Dendritic cell treated with granulocyte-macrophage colony-stimulating factor and Interleukin-4, amounts not matched to agents 40 ng/mL and 50 ng/mL, for 4 days (primary cell): Measurements from ENCODE around the gene USP43.

ENCODE experiments used
- H3K27ac Mint-ChIP-seq: one replicate; pipeline ENCODE4 v1.8.0; 2022; ENCODE audit warnings: mild to moderate bottlenecking, mixed read lengths
- H3K27me3 Mint-ChIP-seq: one replicate; pipeline ENCODE4 v1.8.0; 2022; ENCODE audit warnings: mild to moderate bottlenecking, mixed read lengths
- H3K36me3 Mint-ChIP-seq: one replicate; pipeline ENCODE4 v1.8.0; 2022; ENCODE audit warnings: low read depth, mixed read lengths
- H3K4me1 Mint-ChIP-seq: one replicate; pipeline ENCODE4 v1.8.0; 2022; ENCODE audit warnings: low read depth, mixed read lengths
- H3K4me3 Mint-ChIP-seq: one replicate; pipeline ENCODE4 v1.8.0; 2022; ENCODE audit warnings: mild to moderate bottlenecking, moderate library complexity, mixed read lengths
- H3K9me3 Mint-ChIP-seq: one replicate; pipeline ENCODE4 v1.8.0; 2022; ENCODE audit warnings: mixed read lengths
- intact Hi-C: fragments of 100-400 bp; cut with micrococcal nuclease; formaldehyde crosslinking; loops from one replicate; pipeline ENCODE4 v1.15.0; 2022

Gene USP43

GRCh38 chr17:9671559-9671958 lies 26.2 kb downstream of the USP43 start:
- intact Hi-C loops, result no loop called here
- Mint-ChIP-seq H3K36me3 (no peaks in the 10 kb centered on the region), H3K27ac (no peak overlapping the region), H3K9me3 (no peaks in the 10 kb centered on the region), H3K4me1 (no peaks in the 10 kb centered on the region), H3K27me3 (peaks cover 3% of the 10 kb centered on the region), H3K4me3 (no peak overlapping the region)

GRCh38 chr17:9672266-9672665 lies 26.9 kb downstream of the USP43 start:
- Mint-ChIP-seq H3K4me1 (no peaks in the 10 kb centered on the region), H3K36me3 (no peaks in the 10 kb centered on the region), H3K9me3 (no peaks in the 10 kb centered on the region), H3K4me3 (no peak overlapping the region), H3K27me3 (peaks cover 3% of the 10 kb centered on the region), H3K27ac (no peak overlapping the region)
- intact Hi-C loops, result no loop called here

GRCh38 chr17:9672691-9673090 lies 27.4 kb downstream of the USP43 start:
- Mint-ChIP-seq H3K27me3 (peaks cover 3% of the 10 kb centered on the region), H3K9me3 (no peaks in the 10 kb centered on the region), H3K36me3 (no peaks in the 10 kb centered on the region), H3K27ac (no peak overlapping the region), H3K4me1 (no peaks in the 10 kb centered on the region), H3K4me3 (no peak overlapping the region)
- intact Hi-C loops, result no loop called here

DNA sequence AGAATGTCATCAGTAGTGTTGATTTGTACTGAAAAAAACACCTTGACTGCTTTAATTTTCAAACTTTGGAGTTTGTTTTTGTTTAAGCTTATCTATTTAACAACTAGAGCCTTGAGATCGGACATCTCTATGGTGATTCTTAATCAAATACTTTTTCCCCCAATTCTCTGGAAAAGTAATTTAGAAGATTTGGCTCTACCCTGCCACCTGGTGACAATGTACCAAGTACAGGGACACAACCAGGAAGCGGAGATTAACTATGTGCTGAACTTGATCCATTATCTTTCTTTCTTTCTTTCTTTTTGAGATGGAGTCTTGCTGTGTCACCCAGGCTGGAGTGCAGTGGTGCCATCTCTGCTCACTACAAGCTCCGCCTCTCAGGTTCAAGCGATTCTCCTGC lies 30.8 kb downstream of the USP43 start:
- Mint-ChIP-seq H3K4me1 (no peaks in the 10 kb centered on the region), H3K27ac (no peak overlapping the region), H3K9me3 (peaks cover 8% of the 10 kb centered on the region), H3K36me3 (no peaks in the 10 kb centered on the region), H3K27me3 (no peaks in the 10 kb centered on the region), H3K4me3 (no peak overlapping the region)
- intact Hi-C loops, result loop anchor here (5.0 kb wide), 1 partner anchor 99 kb away; the partner anchor contains the start of genes CFAP52 and STX8

DNA sequence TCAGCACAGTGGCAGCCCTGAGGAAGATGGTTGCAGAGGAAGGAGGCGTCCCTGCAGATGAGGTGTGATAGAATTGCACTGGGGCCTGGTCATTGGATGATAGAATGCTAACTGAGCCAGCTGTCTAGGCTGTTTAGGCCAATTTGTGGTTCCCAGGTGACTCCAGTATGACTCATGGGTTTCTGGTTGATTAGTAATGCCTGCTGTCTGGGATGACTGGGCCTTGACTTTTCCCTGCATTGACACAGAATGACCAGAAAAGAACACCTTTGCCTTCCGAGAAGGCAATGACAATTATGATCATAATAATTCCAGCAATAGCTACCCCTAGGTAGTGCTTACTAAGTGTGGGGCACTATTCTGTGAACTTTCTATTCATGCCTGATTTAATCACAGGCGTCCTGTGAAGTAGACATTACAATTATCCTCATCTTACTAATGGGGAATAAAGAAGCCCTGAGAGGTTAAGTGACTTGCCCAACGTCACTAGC lies 31.5 kb downstream of the USP43 start:
- peaks cover 8% of the 10 kb centered on the region for H3K9me3 Mint-ChIP-seq
- H3K27me3 Mint-ChIP-seq, result no peaks in the 10 kb centered on the region
- no peak overlapping the region for H3K27ac Mint-ChIP-seq
- no peaks in the 10 kb centered on the region for H3K36me3 Mint-ChIP-seq
- H3K4me1 Mint-ChIP-seq, result no peaks in the 10 kb centered on the region
- no peak overlapping the region for H3K4me3 Mint-ChIP-seq
- intact Hi-C loops, result loop anchor here (5.0 kb wide), 1 partner anchor 100 kb away; the partner anchor contains the start of genes CFAP52 and STX8

DNA sequence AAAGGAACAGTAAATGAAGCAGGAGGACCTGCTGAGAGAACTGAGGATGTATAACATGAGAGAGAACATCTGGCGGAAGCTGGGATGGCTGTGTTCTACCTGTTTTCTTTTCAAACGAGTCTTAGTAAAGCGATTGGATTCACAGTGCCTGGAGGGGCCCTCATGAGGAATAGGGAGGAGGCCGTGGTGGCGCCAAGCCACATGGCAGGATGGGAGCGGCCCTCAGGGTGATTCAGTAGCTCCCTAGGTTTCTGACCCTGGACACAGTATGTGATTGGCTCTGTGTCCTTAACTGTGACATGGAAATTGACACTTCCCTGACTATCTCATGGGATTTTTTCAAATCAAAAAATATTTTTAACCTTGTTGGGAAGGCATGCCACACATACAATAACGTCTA lies 32.1 kb downstream of the USP43 start:
- intact Hi-C loops, result loop anchor here (5.0 kb wide), 1 partner anchor 100 kb away; the partner anchor contains the start of genes CFAP52 and STX8
- no peaks in the 10 kb centered on the region for H3K36me3 Mint-ChIP-seq
- H3K4me3 Mint-ChIP-seq, result no peak overlapping the region
- H3K27ac Mint-ChIP-seq, result no peak overlapping the region
- H3K4me1 Mint-ChIP-seq, result no peaks in the 10 kb centered on the region
- peaks cover 8% of the 10 kb centered on the region for H3K9me3 Mint-ChIP-seq
- no peaks in the 10 kb centered on the region for H3K27me3 Mint-ChIP-seq

GRCh38 chr17:9677896-9678295 lies 32.6 kb downstream of the USP43 start:
- H3K4me3 Mint-ChIP-seq, result no peak overlapping the region
- H3K9me3 Mint-ChIP-seq, result peaks cover 8% of the 10 kb centered on the region
- no peak overlapping the region for H3K27ac Mint-ChIP-seq
- intact Hi-C loops, result loop anchor here (5.0 kb wide), 1 partner anchor 101 kb away; the partner anchor contains the start of genes CFAP52 and STX8
- no peaks in the 10 kb centered on the region for H3K4me1 Mint-ChIP-seq
- no peaks in the 10 kb centered on the region for H3K27me3 Mint-ChIP-seq
- H3K36me3 Mint-ChIP-seq, result no peaks in the 10 kb centered on the region

GRCh38 chr17:9684955-9685621 lies 39.8 kb downstream of the USP43 start:
- Mint-ChIP-seq H3K4me3 (no peak overlapping the region), H3K36me3 (no peaks in the 10 kb centered on the region), H3K4me1 (no peaks in the 10 kb centered on the region), H3K27me3 (no peaks in the 10 kb centered on the region), H3K27ac (no peak overlapping the region), H3K9me3 (peaks cover 5% of the 10 kb centered on the region)
- intact Hi-C loops, result no loop called here

GRCh38 chr17:9693755-9694154 lies 48.4 kb downstream of the USP43 start:
- Mint-ChIP-seq H3K27ac (no peak overlapping the region), H3K36me3 (no peaks in the 10 kb centered on the region), H3K4me3 (no peak overlapping the region), H3K27me3 (no peaks in the 10 kb centered on the region), H3K9me3 (no peaks in the 10 kb centered on the region), H3K4me1 (no peaks in the 10 kb centered on the region)
- intact Hi-C loops, result no loop called here

GRCh38 chr17:9696279-9697044 lies 51.1 kb downstream of the USP43 start:
- no peaks in the 10 kb centered on the region for H3K36me3 Mint-ChIP-seq
- intact Hi-C loops, result no loop called here
- no peaks in the 10 kb centered on the region for H3K9me3 Mint-ChIP-seq
- H3K4me1 Mint-ChIP-seq, result no peaks in the 10 kb centered on the region
- no peak overlapping the region for H3K27ac Mint-ChIP-seq
- no peak overlapping the region for H3K4me3 Mint-ChIP-seq
- H3K27me3 Mint-ChIP-seq, result no peaks in the 10 kb centered on the region

DNA sequence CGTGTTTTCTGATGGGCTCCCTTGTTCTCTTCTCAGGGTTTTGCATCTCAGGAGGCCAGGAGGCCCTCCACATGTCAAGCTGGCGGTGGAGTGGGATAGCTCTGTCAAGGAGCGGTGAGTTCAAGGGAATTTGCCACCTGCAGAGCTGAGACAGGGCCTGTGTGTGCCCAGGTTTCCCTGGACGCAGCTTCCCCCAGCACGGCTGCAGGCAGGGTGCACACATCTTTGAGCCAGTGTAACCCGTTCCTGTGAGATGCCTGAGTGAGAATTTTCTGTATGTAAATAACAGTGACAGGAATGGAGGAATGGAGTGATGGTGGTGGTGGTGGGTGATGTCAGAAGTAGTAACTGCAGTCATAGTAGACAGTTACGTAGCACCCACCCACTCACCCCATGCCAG lies 54.8 kb downstream of the USP43 start:
- Mint-ChIP-seq H3K4me1 (no peaks in the 10 kb centered on the region), H3K9me3 (no peaks in the 10 kb centered on the region), H3K27me3 (no peaks in the 10 kb centered on the region), H3K36me3 (no peaks in the 10 kb centered on the region), H3K27ac (no peak overlapping the region), H3K4me3 (no peak overlapping the region)
- intact Hi-C loops, result no loop called here

- intact Hi-C loops, result no loop called here
- Mint-ChIP-seq H3K4me3 (no peak overlapping the region), H3K27me3 (no peaks in the 10 kb centered on the region), H3K4me1 (no peaks in the 10 kb centered on the region), H3K27ac (no peak overlapping the region), H3K9me3 (no peaks in the 10 kb centered on the region), H3K36me3 (no peaks in the 10 kb centered on the region)
Observed at GRCh38 chr17:9700754-9701476, 55.6 kb downstream of the USP43 start.

DNA sequence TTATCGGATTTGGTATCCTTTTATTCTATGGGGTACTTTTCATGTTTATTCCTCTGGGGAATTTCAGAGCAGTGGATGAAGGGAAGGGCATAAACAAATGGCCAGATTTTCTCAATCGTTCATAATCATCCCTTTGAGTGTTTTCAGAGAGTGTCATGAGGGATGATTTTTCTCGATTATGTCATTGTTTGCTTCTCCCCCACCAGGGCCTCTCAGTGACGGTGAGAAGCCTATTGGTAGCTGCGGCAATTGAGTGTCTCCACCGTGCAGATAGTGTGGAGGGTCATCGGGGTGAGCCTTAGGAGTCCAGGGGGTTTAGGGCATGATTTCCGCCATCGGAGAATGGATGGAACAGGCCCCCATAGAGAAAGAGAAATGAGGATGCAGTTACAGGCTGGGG lies 57.2 kb downstream of the USP43 start:
- no peak overlapping the region for H3K4me3 Mint-ChIP-seq
- no peaks in the 10 kb centered on the region for H3K27me3 Mint-ChIP-seq
- H3K4me1 Mint-ChIP-seq, result no peaks in the 10 kb centered on the region
- H3K27ac Mint-ChIP-seq, result no peak overlapping the region
- H3K36me3 Mint-ChIP-seq, result no peaks in the 10 kb centered on the region
- intact Hi-C loops, result no loop called here
- H3K9me3 Mint-ChIP-seq, result no peaks in the 10 kb centered on the region
